GM18517 (cell line): Measurements from ENCODE around the gene FMO4.
"Not testable (repeated sequence)": the region's sequence is repeated elsewhere in the genome, so short reads cannot be mapped to it uniquely, and the experiment has no call there.

Experiments
- ATAC-seq: cut with Tn5 transposase; IDR thresholded peaks from one replicate; pipeline ENCODE4 v1.9.1; 2021; ENCODE audit warnings: mild to moderate bottlenecking, moderate library complexity; ENCODE audit not compliant: unreplicated experiment

The FMO4 gene

DNA sequence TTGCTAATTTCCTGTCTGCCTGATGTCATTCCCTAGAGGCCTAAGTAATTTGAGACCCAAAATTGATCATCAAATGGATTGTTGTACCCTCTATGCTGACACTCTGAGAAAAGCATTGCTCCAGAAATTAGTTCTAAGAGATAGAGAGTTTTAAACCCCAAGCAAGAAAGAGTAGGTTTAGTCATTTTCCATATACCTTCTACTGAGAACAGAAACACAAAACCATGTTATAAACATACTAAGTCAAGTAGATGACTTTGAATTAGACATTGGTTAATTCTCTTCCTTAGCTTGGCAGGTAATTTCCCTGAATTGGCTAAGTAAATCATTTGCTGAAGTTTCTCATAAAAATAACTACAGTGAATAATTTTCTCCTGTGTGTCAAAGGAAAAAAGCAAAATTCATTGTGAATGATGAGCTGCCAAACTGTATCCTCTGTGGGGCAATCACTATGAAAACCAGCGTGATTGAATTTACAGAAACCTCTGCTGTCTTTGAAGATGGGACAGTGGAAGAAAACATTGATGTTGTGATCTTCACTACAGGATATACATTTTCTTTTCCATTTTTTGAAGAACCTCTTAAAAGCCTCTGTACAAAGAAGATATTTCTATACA is 20.1 kb downstream of the FMO4 start:
- ATAC-seq = no peak

DNA sequence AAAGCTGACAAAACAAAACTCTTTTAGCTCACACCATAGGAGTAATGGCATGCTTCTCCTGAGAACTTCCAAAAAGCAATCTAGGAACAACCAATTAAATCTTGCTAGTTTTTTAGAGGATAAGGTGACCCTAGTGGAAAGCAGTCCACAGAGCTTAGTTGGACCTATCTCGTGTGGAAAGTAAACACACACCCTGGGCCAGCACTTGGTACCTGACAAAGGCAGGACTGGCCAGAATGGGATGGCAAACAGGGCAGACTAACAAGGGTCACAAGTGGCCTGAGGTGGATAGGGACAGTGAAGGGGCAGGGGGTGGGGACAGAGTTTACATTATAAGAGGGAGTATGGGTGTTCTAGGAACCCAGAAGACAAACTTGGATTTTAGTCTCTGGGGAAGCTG is 22.0 kb downstream of the FMO4 start:
- ATAC-seq = no peak

DNA sequence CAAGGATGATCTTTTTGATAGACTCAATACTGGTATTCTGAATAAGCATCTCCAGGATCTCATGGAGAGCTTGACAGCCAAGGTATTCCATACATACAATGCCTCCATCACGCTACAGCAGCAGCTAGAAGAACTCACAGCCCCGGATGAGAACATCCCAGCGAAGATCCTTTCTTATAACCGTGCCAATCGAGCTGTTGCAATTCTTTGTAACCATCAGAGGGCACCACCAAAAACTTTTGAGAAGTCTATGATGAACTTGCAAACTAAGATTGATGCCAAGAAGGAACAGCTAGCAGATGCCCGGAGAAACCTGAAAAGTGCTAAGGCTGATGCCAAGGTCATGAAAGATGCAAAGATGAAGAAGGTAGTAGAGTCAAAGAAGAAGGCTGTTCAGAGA is 25.4 kb downstream of the FMO4 start:
- not testable (repeated sequence) for ATAC-seq

DNA sequence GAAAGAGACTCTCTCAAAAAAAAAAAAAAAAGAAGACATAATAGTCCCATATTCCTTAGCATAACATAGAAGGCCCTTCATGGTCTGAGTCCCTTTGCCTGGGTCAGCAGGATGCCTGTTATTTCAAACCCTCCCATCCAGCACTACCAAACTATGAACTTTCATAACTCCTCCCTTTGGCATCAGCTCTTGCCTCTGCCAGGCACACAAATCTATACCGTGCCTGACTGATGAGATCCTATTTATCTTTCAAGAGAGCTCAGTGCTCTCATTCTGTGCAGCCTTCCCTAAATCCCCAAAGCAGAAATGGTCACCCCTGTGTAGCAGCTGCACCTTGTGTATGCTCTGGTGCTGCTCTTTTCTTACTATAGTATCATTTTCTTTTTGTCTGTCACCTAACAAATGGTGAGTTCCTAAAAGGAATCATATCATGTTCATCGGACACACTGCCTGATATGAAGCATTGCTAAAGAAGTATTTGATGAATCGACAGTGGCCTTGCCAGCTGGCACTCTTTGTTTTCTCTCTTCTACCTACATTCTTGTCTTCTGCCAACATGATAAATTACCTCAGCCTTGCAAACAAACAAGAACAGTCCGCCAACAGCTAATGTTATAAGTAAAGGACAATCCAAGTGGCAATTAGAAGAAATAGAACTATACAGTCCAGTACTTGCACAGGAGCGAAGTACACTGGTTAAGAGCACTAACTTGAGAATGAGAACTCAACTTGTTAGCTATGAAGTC is 29.9 kb downstream of the FMO4 start:
- ATAC-seq = no peak

DNA sequence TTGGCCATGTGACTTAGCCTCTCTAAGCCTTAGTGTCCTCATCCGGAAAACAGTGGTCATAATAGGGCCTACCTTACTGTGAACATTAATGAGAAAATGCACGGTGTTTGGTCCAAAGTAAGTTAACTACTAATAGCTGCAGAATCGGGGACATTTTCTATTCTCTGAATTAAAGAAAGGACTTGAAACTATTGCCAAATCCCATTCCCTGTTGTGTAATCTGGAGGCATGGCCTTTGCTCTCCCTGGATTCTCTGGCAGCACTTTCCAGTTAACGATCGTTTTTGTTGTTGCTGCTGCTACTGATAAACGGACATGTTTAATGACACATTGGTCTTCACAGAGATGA is 30.5 kb downstream of the FMO4 start:
- ATAC-seq = no peak

DNA sequence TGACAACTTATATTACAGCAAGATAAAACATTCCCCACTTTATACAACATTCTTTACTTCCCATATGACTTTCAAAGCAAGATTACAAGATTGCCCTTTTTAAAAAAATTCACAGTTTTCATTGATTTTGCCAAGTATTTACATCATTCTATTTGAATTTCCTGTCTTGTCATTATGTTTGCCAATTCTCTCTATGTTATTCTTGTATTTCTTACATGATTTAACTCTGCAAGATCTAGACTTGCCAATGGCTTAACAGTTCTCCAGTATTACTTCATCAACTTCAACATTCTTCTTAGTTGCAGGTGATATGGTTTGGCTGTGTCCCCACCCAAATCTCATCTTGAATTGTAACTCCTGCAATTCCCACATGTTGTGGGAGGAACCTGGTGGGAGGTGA is 31.6 kb downstream of the FMO4 start:
- ATAC-seq = no peak

DNA sequence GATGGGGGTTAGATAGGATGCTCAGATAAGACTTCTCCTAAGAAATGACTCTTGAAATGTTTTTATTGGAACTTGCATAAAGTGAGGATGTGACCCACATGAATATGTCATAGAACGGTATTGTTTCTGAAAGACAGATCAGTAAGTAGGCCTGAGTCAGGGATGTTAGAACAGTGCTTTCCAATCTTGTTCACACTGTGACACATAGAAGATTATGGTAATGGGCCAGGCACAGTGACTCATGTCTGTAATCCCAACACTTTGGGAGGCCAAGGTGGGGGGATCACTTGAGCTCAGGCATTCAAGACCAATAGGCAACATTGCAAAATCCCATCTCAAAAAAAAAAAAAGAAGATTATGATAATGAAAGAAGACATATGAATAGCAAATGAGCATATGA is 32.9 kb downstream of the FMO4 start:
- no peak for ATAC-seq

DNA sequence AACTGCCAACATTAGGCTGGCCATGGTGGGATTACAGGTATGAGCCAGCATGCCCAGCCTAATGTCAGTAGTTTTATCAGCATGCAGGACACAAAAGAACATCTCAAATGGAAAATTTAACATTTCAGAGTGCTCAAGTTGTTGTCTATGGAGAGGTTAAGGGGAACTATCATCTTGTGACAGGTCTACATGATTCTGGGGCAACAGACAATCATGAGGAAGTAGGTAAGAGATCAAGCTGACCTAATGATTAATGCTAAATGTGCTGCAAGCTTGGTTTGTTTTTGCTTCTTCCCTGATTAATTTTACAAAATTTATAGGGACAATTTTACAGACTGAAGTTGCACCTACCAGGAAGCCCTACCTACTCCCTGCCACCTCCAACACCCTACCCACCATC is 36.6 kb downstream of the FMO4 start:
- ATAC-seq = no peak

DNA sequence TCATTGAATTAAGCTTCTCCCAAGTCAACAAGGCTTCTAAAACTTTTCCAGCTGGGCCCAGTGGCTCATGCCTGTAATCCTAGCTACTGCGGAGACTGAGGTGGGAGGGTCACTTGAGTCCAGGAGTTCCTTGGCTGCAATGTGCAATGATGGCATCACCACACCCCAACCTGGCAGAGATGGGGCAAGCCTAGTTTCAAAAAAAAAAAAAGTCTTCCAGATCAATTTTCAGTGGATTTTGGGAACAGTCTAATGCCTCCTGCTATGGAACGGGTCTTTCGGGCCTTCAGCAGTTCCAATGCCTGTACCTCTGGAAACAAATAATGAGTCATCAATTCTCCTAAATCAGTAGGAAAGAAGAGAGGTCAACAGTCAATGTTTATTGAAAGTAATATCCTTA is 38.0 kb downstream of the FMO4 start:
- ATAC-seq = no peak

DNA sequence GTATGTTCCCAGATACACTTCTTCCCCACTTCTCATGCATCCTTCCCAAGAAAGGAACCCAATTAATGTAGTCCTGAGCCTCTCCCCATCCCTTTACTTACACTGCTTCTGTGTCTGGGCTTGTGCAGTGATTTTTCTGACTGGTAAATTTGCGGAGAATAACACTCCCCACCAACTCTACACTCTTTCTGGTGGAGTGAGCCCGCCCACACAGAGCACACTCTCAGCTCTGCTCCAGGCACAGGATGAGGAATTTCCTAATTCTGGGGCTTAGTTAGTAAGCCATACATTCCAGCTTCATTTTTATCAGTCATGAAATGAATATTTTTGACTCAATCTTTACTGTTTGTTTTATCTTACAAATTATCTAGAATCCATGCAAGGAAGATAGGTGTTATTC is 38.6 kb downstream of the FMO4 start:
- ATAC-seq = no peak

DNA sequence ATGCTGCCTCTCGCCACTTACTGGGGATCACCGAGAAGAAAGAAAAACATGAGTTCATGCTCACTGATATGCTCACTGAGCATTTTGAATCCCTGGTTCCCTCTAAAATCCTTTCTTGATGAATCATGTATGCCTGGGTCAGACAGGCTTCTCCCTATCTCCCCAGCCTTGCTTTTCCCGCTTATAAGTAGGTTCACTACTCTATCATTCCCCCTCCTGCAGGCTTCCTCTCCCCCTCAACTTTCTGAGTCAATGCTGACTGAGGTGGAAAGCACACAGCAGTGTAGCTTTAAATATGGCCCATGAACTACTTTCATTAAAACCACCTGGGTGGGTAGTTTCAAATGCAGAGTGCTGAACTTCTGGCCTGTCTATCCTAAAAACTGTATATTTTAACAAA is 41.7 kb downstream of the FMO4 start:
- no peak for ATAC-seq

DNA sequence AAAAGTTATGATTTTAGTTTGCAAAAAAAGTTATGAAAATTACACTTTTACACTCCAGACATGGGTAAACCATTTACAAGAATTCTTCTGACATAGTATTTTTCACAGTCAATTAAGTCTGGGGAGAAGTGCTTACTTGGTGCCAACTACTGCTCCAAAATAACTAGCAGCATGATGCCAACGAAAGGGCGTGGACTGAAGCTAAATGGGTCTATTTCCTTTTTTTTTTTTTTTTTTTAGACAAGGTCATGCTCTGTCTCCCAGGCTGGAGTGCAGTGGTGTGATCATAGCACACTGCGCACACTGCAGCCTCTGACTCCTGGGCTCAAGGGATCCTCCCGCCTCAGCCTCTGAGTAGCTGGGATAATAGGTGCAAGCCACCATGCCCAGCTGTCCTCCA is 43.2 kb downstream of the FMO4 start:
- no peak for ATAC-seq

DNA sequence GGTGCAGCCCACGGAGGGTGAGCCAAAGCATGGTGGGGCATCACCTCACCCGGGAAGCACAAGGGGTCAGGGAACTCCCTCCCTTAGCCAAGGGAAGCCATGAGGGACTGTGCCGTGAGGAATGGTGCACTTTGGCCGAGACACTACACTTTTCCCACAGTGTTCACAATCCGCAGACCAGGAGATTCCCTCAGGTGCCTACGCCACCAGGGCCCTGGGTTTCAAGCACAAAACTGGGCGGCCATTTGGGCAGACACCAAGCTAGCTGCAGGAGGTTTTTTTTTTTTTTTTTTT is 45.3 kb downstream of the FMO4 start:
- not testable (repeated sequence) for ATAC-seq

DNA sequence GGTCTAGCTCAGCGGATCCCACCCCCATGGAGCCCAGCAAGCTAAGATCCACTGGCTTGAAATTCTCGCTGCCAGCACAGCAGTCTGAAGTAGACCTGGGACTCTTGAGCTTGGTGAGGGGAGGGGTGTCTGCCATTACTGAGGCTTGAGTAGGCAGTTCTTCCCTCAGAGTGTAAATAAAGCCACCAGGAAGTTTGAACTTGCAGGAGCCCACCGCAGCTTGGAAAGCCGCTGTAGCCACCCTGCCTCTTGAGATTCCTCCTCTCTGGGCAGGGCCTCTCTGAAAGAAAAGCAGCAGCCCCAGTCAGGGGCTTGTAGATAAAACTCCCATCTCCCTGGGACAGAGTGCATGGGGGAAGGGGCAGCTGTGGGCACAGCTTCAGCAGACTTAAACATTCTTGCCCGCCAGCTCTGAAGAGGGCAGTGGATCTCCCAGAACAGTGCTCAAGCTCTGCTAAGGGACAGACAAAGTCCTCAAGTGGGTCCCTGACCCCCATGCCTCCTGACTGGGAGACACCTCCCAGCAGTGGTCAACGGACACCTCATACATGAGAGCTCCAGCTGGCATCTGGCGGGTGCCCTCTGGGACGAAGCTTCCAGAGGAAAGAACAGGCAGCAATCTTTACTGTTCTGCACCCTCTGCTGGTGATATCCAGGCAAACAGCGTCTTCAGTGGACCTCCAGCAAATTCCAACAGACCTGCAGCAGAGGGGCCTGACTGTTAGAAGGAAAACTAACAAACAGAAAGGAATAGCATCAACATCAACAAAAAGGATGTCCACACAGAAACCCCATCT is 45.9 kb downstream of the FMO4 start:
- not testable (repeated sequence) for ATAC-seq

DNA sequence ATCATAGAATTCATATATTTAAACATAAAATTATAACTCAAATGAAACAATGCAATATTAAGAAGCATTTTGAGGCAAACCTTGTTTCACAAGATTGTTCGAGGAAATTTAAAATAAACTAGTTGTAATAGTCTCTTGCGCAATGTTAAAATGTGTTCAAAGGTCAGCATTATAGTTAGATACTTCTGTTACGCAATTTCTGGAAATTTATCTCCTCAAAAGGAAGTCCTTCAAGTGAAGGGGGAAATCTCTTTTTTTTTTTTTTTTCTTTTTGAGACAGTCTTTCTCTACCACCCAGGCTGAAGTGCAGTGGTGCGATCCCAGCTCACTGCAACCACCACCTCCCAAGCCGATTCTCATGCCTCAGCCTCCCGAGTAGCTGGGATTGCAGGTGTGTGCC is 52.1 kb downstream of the FMO4 start:
- ATAC-seq = no peak

DNA sequence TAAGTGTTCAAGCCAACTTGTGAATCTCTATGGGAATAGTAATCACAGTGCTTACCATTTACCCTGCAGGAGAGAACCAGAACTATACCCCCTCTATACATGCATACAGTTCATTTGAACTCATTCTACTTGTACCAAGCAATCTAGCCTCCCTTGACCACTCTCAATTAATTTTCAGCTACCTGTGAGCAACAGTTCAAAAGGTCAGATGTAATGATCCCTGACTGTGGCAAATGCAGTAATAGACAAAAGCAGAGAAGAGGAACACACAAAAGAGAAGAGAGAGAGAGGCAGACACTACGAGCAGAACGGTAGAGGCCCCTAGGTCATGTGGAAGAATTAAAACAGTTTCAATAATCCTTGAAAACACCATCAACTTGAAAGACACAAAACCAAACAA is 52.8 kb downstream of the FMO4 start:
- no peak for ATAC-seq

DNA sequence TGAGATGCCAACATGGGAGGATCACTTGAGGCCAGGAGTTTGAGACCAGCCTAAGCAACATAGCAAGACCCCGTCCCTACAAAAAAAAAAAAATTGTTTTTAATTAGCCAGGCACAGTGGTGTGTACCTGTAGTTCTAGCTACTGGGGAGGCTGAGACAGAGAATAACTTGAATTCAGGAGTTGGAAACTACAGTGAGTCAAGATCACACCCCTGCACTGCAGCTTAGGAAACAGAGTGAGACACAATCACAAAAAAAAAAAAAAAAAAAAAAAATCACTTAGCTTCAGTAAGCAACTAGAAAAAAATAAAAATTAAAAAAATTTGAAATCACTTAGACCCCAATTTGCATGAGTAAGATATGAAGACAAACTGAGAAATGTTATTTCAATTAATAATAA is 53.5 kb downstream of the FMO4 start:
- ATAC-seq = no peak

DNA sequence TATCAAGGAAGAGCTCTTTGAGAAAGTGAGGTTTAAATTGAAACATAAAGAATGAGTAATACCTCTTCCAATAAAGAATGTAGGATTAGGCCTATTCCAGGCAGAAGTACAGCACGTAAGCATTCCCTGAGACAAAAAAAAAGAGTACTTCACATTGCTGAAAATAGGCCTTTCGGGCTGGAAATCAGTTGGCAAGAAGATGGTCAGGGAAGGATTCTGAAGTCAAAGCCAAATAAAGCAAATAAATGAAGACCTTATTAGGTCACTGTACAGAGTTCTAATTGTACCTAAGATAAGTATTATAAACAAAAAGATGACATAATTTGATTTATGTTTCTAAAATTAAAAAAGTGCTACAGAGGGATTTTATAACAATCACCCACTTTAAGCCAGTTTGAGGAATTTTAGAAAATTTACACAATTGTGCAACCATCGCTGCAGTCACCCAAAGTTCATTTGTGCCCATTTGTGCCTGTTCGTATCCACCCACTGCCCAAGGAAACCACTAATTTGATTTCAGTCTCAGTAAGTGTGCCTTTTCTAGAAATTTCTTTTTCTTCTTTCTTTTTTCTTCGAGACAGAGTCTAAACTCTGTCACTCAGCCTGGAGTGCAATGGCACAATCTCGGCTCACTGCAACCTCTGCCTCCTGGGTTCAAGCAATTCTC is 58.6 kb downstream of the FMO4 start:
- ATAC-seq = no peak

DNA sequence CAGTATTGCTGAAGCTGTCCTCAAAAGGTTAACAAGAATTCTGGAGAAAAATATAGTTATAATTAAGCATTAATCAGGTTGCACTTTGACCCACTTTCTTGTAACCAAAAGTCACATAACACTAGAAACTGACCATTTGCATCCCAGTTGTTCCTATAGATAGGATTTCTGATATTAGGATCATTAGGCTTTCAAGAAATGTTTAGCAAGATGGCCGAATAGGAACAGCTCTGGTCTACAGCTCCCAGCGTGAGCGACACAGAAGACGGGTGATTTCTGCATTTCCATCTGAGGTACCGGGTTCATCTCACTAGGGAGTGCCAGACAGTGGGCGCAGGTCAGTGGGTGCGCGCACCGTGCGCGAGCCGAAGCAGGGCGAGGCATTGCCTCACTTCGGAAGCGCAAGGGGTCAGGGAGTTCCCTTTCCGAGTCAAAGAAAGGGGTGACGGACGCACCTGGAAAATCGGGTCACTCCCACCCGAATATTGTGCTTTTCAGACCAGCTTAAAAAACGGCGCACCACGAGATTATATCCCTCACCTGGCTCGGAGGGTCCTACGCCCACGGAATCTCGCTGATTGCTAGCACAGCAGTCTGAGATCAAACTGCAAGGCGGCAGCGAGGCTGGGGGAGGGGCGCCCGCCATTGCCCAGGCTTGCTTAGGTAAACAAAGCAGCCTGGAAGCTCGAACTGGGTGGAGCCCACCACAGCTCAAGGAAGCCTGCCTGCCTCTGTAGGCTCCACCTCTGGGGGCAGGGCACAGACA is 59.6 kb downstream of the FMO4 start:
- not testable (repeated sequence) for ATAC-seq

DNA sequence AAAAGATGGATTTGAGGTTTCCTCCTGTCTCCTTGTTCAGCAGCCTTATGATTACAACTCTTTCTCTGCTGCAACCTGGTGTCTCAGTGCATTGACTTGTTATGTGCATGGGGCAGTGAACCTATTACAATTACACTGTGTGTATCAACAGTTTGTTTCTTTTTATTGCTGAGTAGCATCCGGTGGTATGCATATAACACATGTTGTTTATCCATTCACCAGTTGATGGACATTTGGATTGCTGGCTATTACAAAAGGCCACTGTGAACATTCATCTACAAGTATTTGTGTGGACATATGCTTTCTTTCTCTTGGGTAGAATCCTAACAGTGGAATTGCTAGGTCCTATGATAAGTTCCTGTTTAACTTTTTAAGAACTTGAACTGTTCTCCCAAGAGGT is 65.9 kb downstream of the FMO4 start:
- ATAC-seq = no peak

DNA sequence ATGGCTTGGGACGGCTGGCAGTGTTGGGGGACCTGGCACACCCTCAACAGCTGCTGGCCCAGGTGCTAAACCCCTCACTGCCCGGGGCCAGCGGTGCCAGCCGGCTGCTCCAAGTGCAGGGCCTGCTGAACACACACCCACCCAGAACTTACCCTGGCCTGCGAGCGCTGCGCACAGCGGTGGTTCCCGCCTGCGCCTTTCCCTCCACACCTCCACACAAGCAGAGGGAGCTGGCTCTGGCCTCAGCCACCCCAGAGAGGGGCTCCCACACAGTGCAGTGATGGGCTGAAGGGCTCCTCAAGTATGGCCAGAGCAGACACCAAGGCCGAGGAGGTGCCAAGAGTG is 67.9 kb downstream of the FMO4 start:
- ATAC-seq = no peak
